GM23248 (cell line): Measurements from ENCODE around the gene AGFG2.

Experiments
- EZH2 ChIP-seq: fragments of 200-600 bp; sonication (generic); IDR thresholded peaks from 2 replicates; pipeline ENCODE4 v1.6.1; 2018; ENCODE audit warnings: antibody characterized with exemption, mild to moderate bottlenecking; ENCODE audit not compliant: insufficient read depth, poor library complexity, severe bottlenecking
- EZH2phosphoT487 ChIP-seq: fragments of 200-600 bp; sonication (generic); IDR thresholded peaks from 2 replicates; pipeline ENCODE4 v1.6.1; 2018; ENCODE audit warnings: antibody characterized with exemption, moderate library complexity, mild to moderate bottlenecking, low read depth; ENCODE audit not compliant: insufficient read depth

DNA sequence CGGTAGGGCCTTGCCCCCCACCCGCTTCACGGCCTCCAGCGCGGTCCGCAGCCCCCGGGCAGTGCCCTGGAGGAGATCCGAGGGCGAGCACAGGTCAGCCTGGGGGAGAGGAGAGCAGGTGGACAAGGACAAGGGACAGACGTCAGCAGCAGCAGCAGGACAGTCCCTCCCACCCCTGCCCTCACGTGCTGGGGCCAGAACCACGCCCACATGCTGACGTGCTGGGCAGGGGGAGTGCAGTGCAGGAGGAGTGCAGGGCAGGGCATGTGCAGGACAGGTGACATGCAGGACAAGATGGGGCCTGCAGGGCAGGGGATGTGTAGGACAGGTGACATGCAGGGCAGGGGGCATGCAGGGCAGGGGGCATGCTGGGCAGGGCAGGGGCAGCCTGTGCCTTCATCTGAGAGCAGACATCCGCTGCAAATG lies 36.2 kb downstream of the AGFG2 start:
- TF ChIP-seq EZH2 (no peak), EZH2phosphoT487 (no peak)
